Astrocyte (in vitro differentiated cells and primary cell): ENCODE results near the gene NAV3.

Source experiments
- EZH2 ChIP-seq: IDR thresholded peaks from 2 replicates; pipeline ENCODE4 v1.6.1; 2012; ENCODE audit warnings: mild to moderate bottlenecking, low read length, inconsistent platforms; ENCODE audit not compliant: insufficient read depth
- TF ChIP-seq, protein P1 (sequence below): IDR thresholded peaks from 2 replicates; pipeline ENCODE4 v1.5.1; 2011; ENCODE audit warnings: low read depth, mild to moderate bottlenecking, inconsistent platforms, low read length, moderate library complexity; ENCODE audit not compliant: insufficient read depth

- TF ChIP-seq EZH2 = no peak
- TF ChIP-seq, protein P1, sequence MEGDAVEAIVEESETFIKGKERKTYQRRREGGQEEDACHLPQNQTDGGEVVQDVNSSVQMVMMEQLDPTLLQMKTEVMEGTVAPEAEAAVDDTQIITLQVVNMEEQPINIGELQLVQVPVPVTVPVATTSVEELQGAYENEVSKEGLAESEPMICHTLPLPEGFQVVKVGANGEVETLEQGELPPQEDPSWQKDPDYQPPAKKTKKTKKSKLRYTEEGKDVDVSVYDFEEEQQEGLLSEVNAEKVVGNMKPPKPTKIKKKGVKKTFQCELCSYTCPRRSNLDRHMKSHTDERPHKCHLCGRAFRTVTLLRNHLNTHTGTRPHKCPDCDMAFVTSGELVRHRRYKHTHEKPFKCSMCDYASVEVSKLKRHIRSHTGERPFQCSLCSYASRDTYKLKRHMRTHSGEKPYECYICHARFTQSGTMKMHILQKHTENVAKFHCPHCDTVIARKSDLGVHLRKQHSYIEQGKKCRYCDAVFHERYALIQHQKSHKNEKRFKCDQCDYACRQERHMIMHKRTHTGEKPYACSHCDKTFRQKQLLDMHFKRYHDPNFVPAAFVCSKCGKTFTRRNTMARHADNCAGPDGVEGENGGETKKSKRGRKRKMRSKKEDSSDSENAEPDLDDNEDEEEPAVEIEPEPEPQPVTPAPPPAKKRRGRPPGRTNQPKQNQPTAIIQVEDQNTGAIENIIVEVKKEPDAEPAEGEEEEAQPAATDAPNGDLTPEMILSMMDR = no peak
Observed at GRCh38 chr12:77834618-77835017, 3.9 kb downstream of the NAV3 start.
